NT2/D1 (cell line): ENCODE results near the gene IVNS1ABP.

Source experiments
- SUZ12 ChIP-seq: IDR thresholded peaks from 2 replicates; pipeline ENCODE4 v1.6.1; 2011; ENCODE audit not compliant: insufficient read length, insufficient read depth; ENCODE audit errors: extremely low read depth
- ZNF274 ChIP-seq: IDR thresholded peaks from 2 replicates; pipeline ENCODE4 v1.6.1; 2011; ENCODE audit warnings: mild to moderate bottlenecking, low read depth, low read length

- no peak for TF ChIP-seq SUZ12
- no peak for TF ChIP-seq ZNF274
These were observed 54.9 kb downstream of the IVNS1ABP start for GRCh38 chr1:185262151-185262550.
